ENCODE data around the gene VPS13D. TPM values are rescaled to one million over a fixed set of nuclear protein-coding genes. Genes with fewer than 3 reads are reported as not detected.

VPS13D gene
- total and polyA plus RNA-seq, 9 donors: 19.8 to 59.3 (median 41.8) TPM

GRCh38 chr1:12525311-12526181 lies 295.7 kb downstream of the VPS13D start:
- intact Hi-C loops (cut with DNase I): no loop called here
- H3K27me3 ChIP-seq: no peaks in the 10 kb centered on the region
- 41 to 54% (median 47%) methylated on average over 13 of the region's 13 CpGs for WGBS, 3 donors
- H3K4me1 ChIP-seq (ENCODE audit: insufficient read depth): peaks cover 13% of the 10 kb centered on the region
- peak overlapping the region in 1 of 2 donors; percentile 53 for H3K27ac ChIP-seq
- peak; percentile 58 to 88 (median 82) for DNase-seq
- H3K9me3 ChIP-seq: no peaks in the 10 kb centered on the region
- no peak overlapping the region for H3K4me3 ChIP-seq
- no peak for TF ChIP-seq EP300 (IDR thresholded peaks at IDR 0.05)
- TF ChIP-seq, protein P1, sequence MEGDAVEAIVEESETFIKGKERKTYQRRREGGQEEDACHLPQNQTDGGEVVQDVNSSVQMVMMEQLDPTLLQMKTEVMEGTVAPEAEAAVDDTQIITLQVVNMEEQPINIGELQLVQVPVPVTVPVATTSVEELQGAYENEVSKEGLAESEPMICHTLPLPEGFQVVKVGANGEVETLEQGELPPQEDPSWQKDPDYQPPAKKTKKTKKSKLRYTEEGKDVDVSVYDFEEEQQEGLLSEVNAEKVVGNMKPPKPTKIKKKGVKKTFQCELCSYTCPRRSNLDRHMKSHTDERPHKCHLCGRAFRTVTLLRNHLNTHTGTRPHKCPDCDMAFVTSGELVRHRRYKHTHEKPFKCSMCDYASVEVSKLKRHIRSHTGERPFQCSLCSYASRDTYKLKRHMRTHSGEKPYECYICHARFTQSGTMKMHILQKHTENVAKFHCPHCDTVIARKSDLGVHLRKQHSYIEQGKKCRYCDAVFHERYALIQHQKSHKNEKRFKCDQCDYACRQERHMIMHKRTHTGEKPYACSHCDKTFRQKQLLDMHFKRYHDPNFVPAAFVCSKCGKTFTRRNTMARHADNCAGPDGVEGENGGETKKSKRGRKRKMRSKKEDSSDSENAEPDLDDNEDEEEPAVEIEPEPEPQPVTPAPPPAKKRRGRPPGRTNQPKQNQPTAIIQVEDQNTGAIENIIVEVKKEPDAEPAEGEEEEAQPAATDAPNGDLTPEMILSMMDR (IDR thresholded peaks at IDR 0.05): no peak
- TF ChIP-seq POLR2A (IDR thresholded peaks at IDR 0.05): no peak
- H3K36me3 ChIP-seq: no peaks in the 10 kb centered on the region

GRCh38 chr1:12527564-12527963 lies 297.7 kb downstream of the VPS13D start:
- Histone ChIP-seq H3K27me3 (no peaks in the 10 kb centered on the region), H3K4me1 (ENCODE audit: insufficient read depth) (peaks cover 13% of the 10 kb centered on the region), H3K36me3 (no peaks in the 10 kb centered on the region), H3K4me3 (no peak overlapping the region), H3K27ac (no peak overlapping the region), H3K9me3 (no peaks in the 10 kb centered on the region)
- WGBS, 3 donors: 95 to 97% (median 95%) methylated on average over 15 to 16 of the region's 16 CpGs
- no peak for TF ChIP-seq POLR2A (IDR thresholded peaks at IDR 0.05)
- TF ChIP-seq, protein P1 (IDR thresholded peaks at IDR 0.05): no peak
- no peak for TF ChIP-seq EP300 (IDR thresholded peaks at IDR 0.05)
- DNase-seq: peak in 1 of 5 donors; percentile 21
- intact Hi-C loops (cut with DNase I): no loop called here

DNA sequence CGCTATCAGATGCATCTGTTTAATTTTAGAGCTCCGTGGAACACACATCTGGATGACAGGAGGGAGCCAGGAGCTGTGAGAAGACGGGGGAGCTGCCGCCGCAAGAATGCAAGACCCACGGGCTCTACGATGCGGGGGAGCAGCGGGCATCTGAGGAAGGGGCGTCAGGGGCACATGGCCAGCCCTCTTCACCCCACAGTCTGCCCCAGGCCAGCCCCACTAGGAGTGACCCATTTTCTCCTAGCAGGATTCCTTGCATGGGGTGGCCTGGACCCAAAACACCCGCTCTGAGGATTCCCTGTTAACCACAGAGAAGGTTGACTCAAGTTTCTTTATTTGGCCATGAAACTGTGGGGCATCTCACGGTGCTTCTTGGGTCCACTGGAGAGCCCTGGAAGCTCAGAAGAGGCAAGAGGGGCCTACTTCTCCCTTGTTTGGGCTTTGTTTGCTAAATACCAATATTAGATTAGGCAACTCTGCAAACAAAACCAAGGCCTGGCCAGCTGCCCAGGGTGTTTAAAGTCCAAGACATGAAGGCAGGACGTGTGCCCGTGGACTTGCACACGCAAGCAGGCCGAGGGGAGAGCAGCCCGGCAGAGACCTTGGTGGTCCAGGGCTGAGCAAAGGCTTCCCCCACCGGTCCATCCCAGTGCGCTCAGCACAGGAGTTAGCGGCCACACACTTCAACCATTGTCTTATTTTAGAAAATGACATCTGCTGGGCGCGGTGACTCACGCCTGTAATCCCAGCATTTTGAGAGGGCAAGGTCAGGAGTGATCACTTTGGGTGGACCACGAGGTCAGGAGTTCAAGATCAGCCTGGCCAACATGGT lies 298.4 kb downstream of the VPS13D start:
- Histone ChIP-seq H3K4me3 (no peak overlapping the region), H3K4me1 (ENCODE audit: insufficient read depth) (peaks cover 13% of the 10 kb centered on the region), H3K27me3 (no peaks in the 10 kb centered on the region), H3K27ac (no peak overlapping the region), H3K36me3 (no peaks in the 10 kb centered on the region), H3K9me3 (no peaks in the 10 kb centered on the region)
- WGBS, 3 donors: 59 to 77% (median 71%) methylated on average over 24 of the region's 24 CpGs
- DNase-seq: peak; percentile 77 to 91 (median 81)
- intact Hi-C loops (cut with DNase I): no loop called here
- TF ChIP-seq, protein P1 (IDR thresholded peaks at IDR 0.05): no peak
- TF ChIP-seq EP300 (IDR thresholded peaks at IDR 0.05) (no peak), POLR2A (IDR thresholded peaks at IDR 0.05) (no peak)

DNA sequence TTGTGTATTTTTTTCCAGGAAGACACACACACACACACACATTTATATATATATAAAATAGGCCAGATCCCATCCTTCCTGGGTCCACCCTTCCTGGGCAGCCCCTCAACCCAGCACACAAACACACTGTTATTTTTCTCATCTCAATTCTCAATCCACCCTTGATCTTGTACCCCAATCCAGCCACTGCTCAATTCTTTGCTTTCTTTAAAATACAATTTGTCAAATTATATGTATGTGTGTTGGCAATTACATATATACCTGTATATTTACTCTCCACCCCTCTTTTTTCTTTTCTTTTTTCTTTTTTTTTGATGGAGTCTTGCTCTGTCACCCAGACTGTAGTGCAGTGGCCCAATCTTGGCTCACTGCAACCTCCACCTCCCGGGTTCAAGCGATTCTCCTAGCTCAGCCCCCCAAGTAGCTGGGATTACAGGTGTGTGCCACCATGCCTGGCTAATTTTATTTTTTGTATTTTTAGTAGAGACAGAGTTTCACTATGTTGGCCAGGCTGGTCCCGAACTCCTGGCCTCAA lies 299.9 kb downstream of the VPS13D start:
- Histone ChIP-seq H3K9me3 (no peaks in the 10 kb centered on the region), H3K4me3 (no peak overlapping the region), H3K27me3 (no peaks in the 10 kb centered on the region), H3K36me3 (no peaks in the 10 kb centered on the region), H3K27ac (no peak overlapping the region), H3K4me1 (ENCODE audit: insufficient read depth) (peaks cover 13% of the 10 kb centered on the region)
- no peak for DNase-seq
- intact Hi-C loops (cut with DNase I): no loop called here
- 97 to 98% (median 98%) methylated on average over 3 of the region's 3 CpGs for WGBS, 3 donors
- TF ChIP-seq, protein P1 (IDR thresholded peaks at IDR 0.05): no peak
- no peak for TF ChIP-seq EP300 (IDR thresholded peaks at IDR 0.05)
- no peak for TF ChIP-seq POLR2A (IDR thresholded peaks at IDR 0.05)

All from ovary (tissue), 9 donors.